ENCODE results near the gene PAX2.

- TF ChIP-seq CTCF (IDR thresholded peaks at IDR 0.05; ENCODE audit: insufficient read depth, low read length, poor library complexity, severe bottlenecking) (no peak), EZH2phosphoT487 (conservative IDR thresholded peaks at IDR 0.05; ENCODE audit: low read length) (no peak)
Measured at GRCh38 chr10:100725869-100726426, 19.4 kb upstream of the PAX2 start.
